H1 (cell line): Measurements from ENCODE around the gene RARB. TPM values are rescaled to one million over a fixed set of nuclear protein-coding genes. Genes with fewer than 3 reads are reported as not detected.

ENCODE experiments used
- CTCF ChIA-PET: fragments of 300-600 bp; sonication (Branson Sonifier 250); formaldehyde crosslinking; loops from one replicate; lab custom pipeline; 2021; ENCODE audit not compliant: partially characterized antibody; lab: Charles Lee
- POLR2A ChIA-PET: fragments of 300-600 bp; sonication (Branson Sonifier 250); formaldehyde crosslinking; loops from one replicate; lab custom pipeline; 2021; ENCODE audit warnings: inconsistent platforms; ENCODE audit not compliant: partially characterized antibody; lab: Charles Lee
- DNase-seq, 2 experiments: peaks; one replicate each; pipeline versions ENCODE4 v3.0.0 to v3.0.0-alpha.2; 2010 to 2022; ENCODE audit warnings: low spot score in 2 of 2, low read depth in 1 of 2, mixed read lengths in 1 of 2
- FAIRE-seq: peaks from 2 replicates; lab custom pipeline; 2011; peaks lifted over from hg19 to GRCh38; lab: Jason Lieb, UNC
- H2AFZ ChIP-seq: 2 replicates; pipeline ENCODE4 v1.8.1; 2012; ENCODE audit warnings: low read length, inconsistent platforms
- H2AK5ac ChIP-seq: 2 replicates; pipeline ENCODE4 v1.6.1; 2013; ENCODE audit warnings: low read depth, low read length
- H2BK120ac ChIP-seq: replicated peaks from 2 replicates; pipeline ENCODE3; 2013; ENCODE audit warnings: low read depth, low read length, inconsistent platforms
- H2BK12ac ChIP-seq: 2 replicates; pipeline ENCODE4 v1.6.1; 2013; ENCODE audit warnings: low read depth, low read length
- H2BK15ac ChIP-seq: 2 replicates; pipeline ENCODE4 v1.6.1; 2013; ENCODE audit warnings: low read length
- H2BK20ac ChIP-seq: 2 replicates; pipeline ENCODE4 v1.6.1; 2013; ENCODE audit warnings: low read length
- H2BK5ac ChIP-seq: 2 replicates; pipeline ENCODE4 v1.6.1; 2013; ENCODE audit warnings: low read depth, low read length
- H3K14ac ChIP-seq: 2 replicates; pipeline ENCODE4 v1.6.1; 2013; ENCODE audit warnings: inconsistent platforms; ENCODE audit not compliant: insufficient read length
- H3K18ac ChIP-seq: 2 replicates; pipeline ENCODE4 v1.6.1; 2013; ENCODE audit warnings: low read length; ENCODE audit errors: extremely low read depth
- H3K23ac ChIP-seq: 2 replicates; pipeline ENCODE4 v1.6.1; 2013; ENCODE audit warnings: inconsistent platforms; ENCODE audit not compliant: insufficient read length
- H3K23me2 ChIP-seq: 2 replicates; pipeline ENCODE4 v1.6.1; 2013; ENCODE audit warnings: low read depth, low read length
- H3K27ac ChIP-seq: 2 replicates; pipeline ENCODE4 v1.6.1; 2011; ENCODE audit warnings: low read depth, low read length, inconsistent platforms
- H3K27me3 ChIP-seq, 4 experiments: replicated peaks in 1 of 4; 1 replicate in 1 of 4; 2 replicates in 3 of 4; pipeline versions ENCODE4 v1.6.1 to v1.8.1; 2011 to 2013; ENCODE audit warnings: low read length in 3 of 4, mild to moderate bottlenecking in 3 of 4, inconsistent platforms in 2 of 4, mixed read lengths in 2 of 4, moderate library complexity in 1 of 4; ENCODE audit not compliant: control insufficient read depth in 3 of 4, insufficient read depth in 3 of 4; ENCODE audit errors: extremely low read depth in 1 of 4
- H3K36me3 ChIP-seq, 4 experiments: 2 replicates each; pipeline versions ENCODE4 v1.6.1 to v1.8.1; 2011 to 2013; ENCODE audit warnings: mild to moderate bottlenecking in 4 of 4, low read length in 3 of 4, moderate library complexity in 2 of 4, control low read depth in 1 of 4, inconsistent platforms in 1 of 4; ENCODE audit not compliant: insufficient read depth in 4 of 4, control insufficient read depth in 2 of 4
- H3K4ac ChIP-seq: replicated peaks from 2 replicates; pipeline ENCODE3; 2013; ENCODE audit warnings: low read length, low read depth, mixed read lengths, inconsistent platforms; ENCODE audit not compliant: insufficient read length
- H3K4me1 ChIP-seq, 4 experiments: replicated peaks in 1 of 4; 1 replicate in 1 of 4; 2 replicates in 3 of 4; pipeline versions ENCODE4 v1.6.1 to v1.8.1; 2011 to 2013; ENCODE audit warnings: low read length in 3 of 4, inconsistent platforms in 2 of 4, mixed read lengths in 1 of 4; ENCODE audit not compliant: insufficient read depth in 4 of 4, control insufficient read depth in 3 of 4
- H3K4me2 ChIP-seq, 2 experiments: 2 replicates each; pipeline versions ENCODE4 v1.6.1 to v1.8.1; 2011 to 2013; ENCODE audit warnings: low read depth in 2 of 2, low read length in 2 of 2, control low read depth in 1 of 2, inconsistent platforms in 1 of 2, mild to moderate bottlenecking in 1 of 2; ENCODE audit not compliant: insufficient read depth in 1 of 2
- H3K4me3 ChIP-seq, 4 experiments: fragments of 200-600, 300-600 bp in 1 of 4; sonication (generic), shearing (Covaris generic), sonication (Bioruptor Twin) in 1 of 4; 2 replicates each; pipeline versions ENCODE4 v1.5.1 to v1.8.1; 2011 to 2016; ENCODE audit warnings: low read length in 4 of 4, low read depth in 3 of 4, control low read depth in 2 of 4, inconsistent platforms in 2 of 4, mild to moderate bottlenecking in 2 of 4, mixed read lengths in 1 of 4, moderate library complexity in 1 of 4; ENCODE audit not compliant: insufficient read depth in 2 of 4; ENCODE audit errors: extremely low read depth in 1 of 4
- H3K56ac ChIP-seq: replicated peaks from 2 replicates; pipeline ENCODE3; 2013; ENCODE audit warnings: low read depth, mild to moderate bottlenecking, mixed read lengths, low read length, inconsistent platforms; ENCODE audit not compliant: insufficient read length
- H3K79me1 ChIP-seq: 2 replicates; pipeline ENCODE4 v1.6.1; 2013; ENCODE audit warnings: low read depth, low read length, control low read depth
- H3K79me2 ChIP-seq, 2 experiments: 2 replicates each; pipeline versions ENCODE4 v1.6.1 to v1.8.1; 2012 to 2013; ENCODE audit warnings: low read length in 2 of 2, mild to moderate bottlenecking in 2 of 2, inconsistent platforms in 1 of 2; ENCODE audit not compliant: insufficient read depth in 2 of 2, control insufficient read depth in 1 of 2
- H3K9ac ChIP-seq, 4 experiments: replicated peaks in 1 of 4; 1 replicate in 1 of 4; 2 replicates in 3 of 4; pipeline versions ENCODE4 v1.6.1 to v1.8.1; 2011 to 2013; ENCODE audit warnings: low read depth in 3 of 4, low read length in 3 of 4, control low read depth in 2 of 4, mild to moderate bottlenecking in 2 of 4, moderate library complexity in 2 of 4, inconsistent platforms in 1 of 4; ENCODE audit errors: extremely low read depth in 1 of 4
- H3K9me3 ChIP-seq, 2 experiments: 2 replicates each; pipeline versions ENCODE4 v1.6.1 to v1.8.1; 2012 to 2013; ENCODE audit warnings: mild to moderate bottlenecking in 2 of 2, moderate library complexity in 2 of 2, control low read depth in 1 of 2, inconsistent platforms in 1 of 2, low read depth in 1 of 2, low read length in 1 of 2, mixed read lengths in 1 of 2; ENCODE audit not compliant: insufficient read depth in 2 of 2
- H4K20me1 ChIP-seq, 2 experiments: replicated peaks in 1 of 2; 2 replicates each; pipeline versions ENCODE3 to v1.8.1; 2011 to 2013; ENCODE audit warnings: inconsistent platforms in 2 of 2, low read length in 2 of 2, mild to moderate bottlenecking in 1 of 2; ENCODE audit not compliant: insufficient read depth in 2 of 2, control insufficient read depth in 1 of 2
- H4K5ac ChIP-seq: 2 replicates; pipeline ENCODE4 v1.6.1; 2013; ENCODE audit warnings: low read length, low read depth, mixed read lengths, inconsistent platforms; ENCODE audit not compliant: insufficient read length
- H4K8ac ChIP-seq: 2 replicates; pipeline ENCODE4 v1.8.0; 2013; ENCODE audit warnings: mild to moderate bottlenecking, moderate library complexity, low read length, inconsistent platforms; ENCODE audit not compliant: insufficient read depth; ENCODE audit errors: extremely low read depth
- H4K91ac ChIP-seq: replicated peaks from 2 replicates; pipeline ENCODE3; 2013; ENCODE audit warnings: low read length, mixed read lengths, inconsistent platforms; ENCODE audit not compliant: insufficient read length
- BRCA1 ChIP-seq: IDR thresholded peaks from 2 replicates; pipeline ENCODE4 v1.6.1; 2012; ENCODE audit warnings: low read depth, low read length, improper control_type of control experiment
- CBX5 ChIP-seq: fragments of 300-800, 300-1000 bp; sonication (generic); IDR thresholded peaks from 2 replicates; pipeline ENCODE4 v1.7.1; 2016; ENCODE audit warnings: antibody characterized with exemption, low read length, low read depth
- CEBPB ChIP-seq: IDR thresholded peaks from 2 replicates; pipeline ENCODE4 v1.6.1; 2012; ENCODE audit warnings: low read depth, low read length
- JUND ChIP-seq: IDR thresholded peaks from 2 replicates; pipeline ENCODE4 v1.6.1; 2011; ENCODE audit warnings: mild to moderate bottlenecking, improper control_type of control experiment, low read length
- MAFK ChIP-seq: IDR thresholded peaks from 2 replicates; pipeline ENCODE4 v1.6.1; 2012; ENCODE audit warnings: low read depth, mild to moderate bottlenecking, improper control_type of control experiment, low read length
- SIN3A ChIP-seq, 2 experiments: IDR thresholded peaks in 1 of 2; conservative IDR thresholded peaks in 1 of 2; 2 replicates each; pipeline ENCODE4 v1.6.1; 2011 to 2012; ENCODE audit warnings: low read length in 2 of 2, improper control_type of control experiment in 1 of 2, low read depth in 1 of 2, mild to moderate bottlenecking in 1 of 2
- WGBS, 2 experiments: shearing (Covaris generic) in 1 of 2; methylation state at CpG; one replicate each; pipeline versions ENCODE4 v1.1.6 to v1.1.7; 2013 to 2015; ENCODE audit warnings: low lambda C conversion rate in 2 of 2, mixed read lengths in 2 of 2, inconsistent platforms in 1 of 2, low coverage in 1 of 2, missing lambda C conversion rate in 1 of 2; ENCODE audit not compliant: insufficient replicate concordance in 2 of 2, insufficient coverage in 1 of 2, insufficient read length in 1 of 2; ENCODE audit errors: extremely low coverage in 1 of 2, missing lambda C conversion rate in 1 of 2; 5-methylcytosine and 5-hydroxymethylcytosine counted together
- polyA plus RNA-seq, 7 experiments: library from polyadenylated mRNA; depleted of rRNA in 3 of 7; stranded (reverse) in 5 of 7; unstranded in 2 of 7; fragments of >200 nt in 5 of 7; fragments of 200-250 nt in 2 of 7; gene quantifications; 1 replicate in 5 of 7; 2 replicates in 1 of 7; 4 replicates in 1 of 7; pipeline versions ENCODE4 v1.2.1 to v1.2.3, GENCODE V29; 2011 to 2013; ENCODE audit warnings: missing spikeins in 2 of 7, mixed read lengths in 2 of 7
- total RNA-seq: library from RNA; stranded (reverse); fragmentation: NEBNext Ultra II Directional; extraction: Animal tissue kit (Norgen Biotek cat#: 25700); gene quantifications from 2 replicates; pipeline ENCODE4 v1.2.1, GENCODE V29; 2021

RARB gene
- total and polyA plus RNA-seq, 2 of the 8 experiments (the other 6 are each of a cell fraction or from before 2014, with no cell fraction given): 0.15 to 0.22 TPM

DNA sequence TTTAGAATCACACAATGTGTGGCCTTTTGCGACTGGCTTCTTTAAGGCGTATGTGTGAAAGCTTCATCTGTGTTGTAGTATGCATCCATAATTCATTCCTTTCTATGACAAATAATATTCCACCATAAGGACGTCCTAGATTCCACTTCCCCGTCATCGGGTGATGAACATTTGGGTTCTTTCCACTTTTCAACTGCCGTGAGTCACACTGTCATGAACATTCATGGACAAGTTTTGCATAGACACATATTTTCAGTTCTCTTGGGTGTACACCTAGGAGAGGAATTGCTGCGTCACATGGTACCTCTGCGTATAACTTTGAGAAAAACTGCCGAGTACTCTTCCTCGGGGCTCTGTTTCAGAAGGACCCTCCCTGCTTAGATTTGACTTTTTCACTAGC lies 139.3 kb downstream of the RARB start:
- H3K27ac ChIP-seq: no peak overlapping the region
- H3K23ac ChIP-seq: no peak overlapping the region
- WGBS, 2 experiments: 91% methylated on average over 10 of the region's 10 CpGs; no CpG with 5 or more reads in 1 of the 2 experiments

More for the DNA sequence above, 139.3 kb downstream of the RARB start:
- Histone ChIP-seq H3K23me2 (no peaks in the 10 kb centered on the region; the same call in 1 of the 2 replicates), H3K9me3 (no peaks in the 10 kb centered on the region), H3K79me1 (no peaks in the 10 kb centered on the region), H2BK20ac (no peak overlapping the region), H4K5ac (no peak overlapping the region), H2BK15ac (no peak overlapping the region), H4K91ac (no peak overlapping the region), H3K4me2 (no peak overlapping the region), H3K27me3 (no peaks in the 10 kb centered on the region), H2BK12ac (no peak overlapping the region), H3K4me3 (no peak overlapping the region), H2AK5ac (no peak overlapping the region), H3K18ac (no peak overlapping the region), H3K9ac (no peak overlapping the region), H3K4me1 (no peaks in the 10 kb centered on the region), H2BK5ac (no peak overlapping the region), H3K79me2 (no peaks in the 10 kb centered on the region), H3K4ac (no peak overlapping the region), H2BK120ac (no peak overlapping the region), H3K14ac (no peak overlapping the region), H2AFZ (no peak overlapping the region), H4K20me1 (no peaks in the 10 kb centered on the region), H3K56ac (no peak overlapping the region), H4K8ac (no peak overlapping the region), H3K36me3 (no peaks in the 10 kb centered on the region)
- ChIA-PET CTCF (interaction anchor here (1.0 to 3.8 kb wide), 11 partner anchors 9 to 534 kb away, joined by 3 to 13 read pairs (median 8); no protein-coding TSS in a partner anchor), POLR2A (no interaction called here)
- FAIRE-seq: no peak
- no peak for DNase-seq
- TF ChIP-seq BRCA1 (no peak), SIN3A (conservative IDR thresholded peaks at IDR 0.05 in 1 of 2, IDR thresholded peaks at IDR 0.05 in 1 of 2; ENCODE audit: low read depth in 1 of 2, low read length in 2 of 2) (no peak), JUND (no peak), CBX5 (no peak), CEBPB (no peak), MAFK (no peak)
